Activated CD4-positive, alpha-beta memory T cell treated with anti-CD3 and anti-CD28 coated beads for 36 hours (primary cell): ENCODE results near the gene LDOC1. TPM values are rescaled to one million over a fixed set of nuclear protein-coding genes. Genes with fewer than 3 reads are reported as not detected.
"Not testable (repeated sequence)": the region's sequence is repeated elsewhere in the genome, so short reads cannot be mapped to it uniquely, and the experiment has no call there.

ENCODE experiments used
- CTCF ChIA-PET: fragments of 350-600 bp; sonication (Branson Sonifier 250); formaldehyde crosslinking; loops from one replicate; lab custom pipeline; 2021; ENCODE audit warnings: antibody characterized with exemption, inconsistent platforms; lab: Charles Lee
- POLR2A ChIA-PET: fragments of 350-600 bp; sonication (Branson Sonifier 250); formaldehyde crosslinking; loops from one replicate; lab custom pipeline; 2021; ENCODE audit warnings: antibody characterized with exemption; lab: Charles Lee
- DNase-seq: peaks from one replicate; pipeline ENCODE4 v3.0.0-alpha.2; 2020
- H3K27ac Mint-ChIP-seq: one replicate; pipeline ENCODE4 v1.8.0; 2021; ENCODE audit warnings: mixed read lengths
- H3K27me3 Mint-ChIP-seq: one replicate; pipeline ENCODE4 v1.8.0; 2021; ENCODE audit warnings: mixed read lengths
- H3K36me3 Mint-ChIP-seq: one replicate; pipeline ENCODE4 v1.8.0; 2021; ENCODE audit warnings: mixed read lengths
- H3K4me1 Mint-ChIP-seq: one replicate; pipeline ENCODE4 v1.8.0; 2021; ENCODE audit warnings: low read depth, mixed read lengths
- H3K4me3 Mint-ChIP-seq: one replicate; pipeline ENCODE4 v1.8.0; 2021; ENCODE audit warnings: mild to moderate bottlenecking, mixed read lengths
- H3K9me3 Mint-ChIP-seq: one replicate; pipeline ENCODE4 v1.8.0; 2021; ENCODE audit warnings: mixed read lengths
- intact Hi-C: fragments of 100-400 bp; cut with micrococcal nuclease; formaldehyde crosslinking; loops from one replicate; pipeline ENCODE4 v1.15.1; 2023
- total RNA-seq, 2 experiments: library from RNA; stranded (reverse); gene quantifications; one replicate each; pipeline ENCODE4 v1.2.3, GENCODE V29; 2021

Gene LDOC1
- 1 to 10 TPM; 8.7 TPM for total RNA-seq

DNA sequence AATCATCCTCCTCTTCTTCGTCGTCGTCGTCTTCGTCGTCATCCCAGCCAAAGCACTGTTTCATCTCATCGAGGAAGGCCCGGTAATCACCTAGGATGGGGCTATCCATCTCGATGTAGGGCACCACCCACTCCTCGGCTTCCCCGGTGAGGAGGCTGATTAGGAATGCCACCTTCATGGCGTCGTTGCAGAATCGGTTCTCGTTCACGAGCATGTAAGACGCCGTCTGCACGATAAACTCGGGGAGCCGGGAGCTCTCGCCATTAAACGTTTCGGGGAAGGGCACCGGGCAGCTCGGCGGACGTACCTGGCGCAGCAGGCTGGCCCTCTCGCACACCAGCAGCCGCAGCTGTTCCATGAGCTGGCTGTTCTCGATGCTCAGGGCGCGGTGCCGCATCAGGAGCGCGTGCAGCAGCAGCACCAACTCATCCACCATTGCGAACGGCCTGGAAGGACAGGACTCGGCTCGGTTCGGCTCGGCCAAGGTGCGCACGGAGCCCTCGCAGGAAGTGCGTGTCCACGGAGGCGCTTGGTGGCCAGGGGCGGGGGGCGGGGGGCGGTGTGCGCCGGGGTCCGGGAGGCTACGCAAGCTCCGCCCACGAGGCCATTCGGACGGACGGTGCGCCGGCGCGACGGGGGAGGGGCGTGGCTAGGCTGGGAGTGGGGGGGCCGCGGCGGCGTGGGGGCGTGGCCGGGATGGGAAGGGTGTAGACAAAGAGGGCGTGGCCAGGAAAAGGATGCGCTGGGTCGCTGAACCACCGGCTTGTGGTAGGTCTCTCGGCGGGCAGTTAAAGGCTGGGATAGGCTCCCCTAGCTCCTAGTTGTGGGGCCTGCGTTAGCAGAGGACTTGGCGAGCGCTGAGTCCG, at the start of gene LDOC1:
Gene LDOC1 (minus strand): TSS at position 544 of the 866 bp plus-strand sequence. CDS start 108 bp downstream, at position 436.
- peak within 1 kb of the TSS; percentile 38 for H3K27ac Mint-ChIP-seq

DNA sequence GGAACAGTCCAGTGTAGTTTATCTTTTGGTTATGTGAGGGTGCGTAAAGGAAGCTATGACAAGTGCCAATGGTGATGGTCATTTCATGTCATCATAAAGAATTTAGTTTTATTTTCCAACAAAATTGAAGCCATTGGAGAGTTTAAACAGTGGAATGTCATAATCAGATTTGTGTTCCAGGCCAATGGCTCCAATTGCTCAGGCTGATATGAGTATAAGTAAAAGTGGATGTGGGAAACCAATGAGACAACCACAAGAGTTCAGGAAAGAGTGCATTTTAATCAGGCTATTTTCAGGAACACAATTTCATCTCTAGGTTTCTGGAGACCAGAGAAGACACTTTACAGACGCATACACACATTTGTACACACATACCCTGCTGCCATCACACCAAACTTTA, 44.7 kb upstream of the LDOC1 start:
- no peaks in the 10 kb centered on the region for H3K9me3 Mint-ChIP-seq

More for the DNA sequence above, at the start of gene LDOC1:
- intact Hi-C loops = no loop called here
- Mint-ChIP-seq H3K9me3 (no peaks in the 10 kb centered on the region), H3K27me3 (no peaks in the 10 kb centered on the region), H3K4me3 (peak within 1 kb of the TSS; percentile 80), H3K36me3 (no peaks in the 10 kb centered on the region), H3K4me1 (peaks cover 8% of the 10 kb centered on the region)
- DNase-seq = peak; percentile 88
- CTCF ChIA-PET = no interaction called here
- POLR2A ChIA-PET = interaction anchor here (0.6 kb wide), 1 partner anchor 260 kb away, joined by 3 read pairs; no protein-coding TSS in a partner anchor

DNA sequence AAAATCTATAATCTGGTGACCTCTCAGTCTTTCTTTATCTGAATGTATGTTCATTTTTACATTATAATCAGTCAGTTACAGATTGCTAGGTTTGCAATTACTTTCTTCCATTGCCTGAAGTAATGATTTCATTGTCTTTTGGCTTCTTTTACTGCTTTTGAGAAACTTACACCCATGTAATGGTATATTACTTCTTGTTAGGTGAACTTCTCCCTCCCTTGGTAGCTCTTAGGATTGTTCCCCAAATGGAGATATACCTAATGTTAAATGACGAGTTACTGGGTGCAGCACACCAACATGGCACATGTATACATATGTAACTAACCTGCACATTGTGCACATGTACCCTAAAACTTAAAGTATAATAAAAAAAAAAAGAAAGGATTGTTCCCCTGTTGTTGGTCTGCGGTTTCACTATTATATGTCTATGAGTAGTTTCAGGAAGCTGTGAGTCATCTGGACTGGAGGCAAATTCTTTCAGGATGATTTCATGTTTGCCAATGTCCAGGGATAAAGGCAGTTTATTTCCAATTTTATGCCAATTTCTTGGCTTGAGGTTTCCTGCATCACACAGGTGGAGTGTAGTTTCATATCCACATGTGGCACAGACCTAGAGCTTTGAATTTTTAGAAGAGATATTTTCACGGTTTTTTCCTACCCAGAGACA, 43.5 kb upstream of the LDOC1 start:
- H3K27ac Mint-ChIP-seq = no peak overlapping the region
- no peaks in the 10 kb centered on the region for H3K27me3 Mint-ChIP-seq
- H3K9me3 Mint-ChIP-seq = no peaks in the 10 kb centered on the region
- H3K36me3 Mint-ChIP-seq = no peaks in the 10 kb centered on the region
- no peaks in the 10 kb centered on the region for H3K4me1 Mint-ChIP-seq
- intact Hi-C loops = no loop called here
- ChIA-PET CTCF (no interaction called here), POLR2A (no interaction called here)
- no peak overlapping the region for H3K4me3 Mint-ChIP-seq
- DNase-seq = no peak

More for the DNA sequence above, 44.7 kb upstream of the LDOC1 start:
- no peak overlapping the region for H3K4me3 Mint-ChIP-seq
- H3K36me3 Mint-ChIP-seq = no peaks in the 10 kb centered on the region
- H3K27ac Mint-ChIP-seq = no peak overlapping the region
- H3K4me1 Mint-ChIP-seq = no peaks in the 10 kb centered on the region
- ChIA-PET POLR2A (no interaction called here), CTCF (no interaction called here)
- DNase-seq = no peak
- intact Hi-C loops = no loop called here
- no peaks in the 10 kb centered on the region for H3K27me3 Mint-ChIP-seq

DNA sequence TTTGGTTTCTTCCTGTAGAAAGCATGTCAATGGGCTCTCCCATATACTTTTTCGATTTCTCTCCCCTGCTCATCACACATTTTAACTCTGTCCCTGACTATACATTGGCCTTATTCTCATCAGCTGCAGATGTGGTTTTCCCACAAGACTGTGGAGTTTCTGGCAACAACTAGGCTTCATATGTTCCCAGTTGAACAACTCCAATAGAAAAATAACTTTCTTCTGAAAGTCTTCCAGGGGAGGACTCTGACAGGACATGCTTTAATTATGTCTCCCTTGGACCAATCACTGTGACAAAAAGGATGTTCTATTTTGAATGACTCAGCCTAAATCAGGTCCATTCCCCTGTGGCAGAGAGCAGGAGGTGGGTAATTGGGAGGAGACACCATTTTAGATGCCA, 37.3 kb upstream of the LDOC1 start:
- no peaks in the 10 kb centered on the region for H3K36me3 Mint-ChIP-seq
- H3K9me3 Mint-ChIP-seq = no peaks in the 10 kb centered on the region
- no peak overlapping the region for H3K27ac Mint-ChIP-seq
- no peaks in the 10 kb centered on the region for H3K27me3 Mint-ChIP-seq
- ChIA-PET POLR2A (no interaction called here), CTCF (no interaction called here)
- H3K4me1 Mint-ChIP-seq = no peaks in the 10 kb centered on the region
- H3K4me3 Mint-ChIP-seq = no peak overlapping the region
- DNase-seq = no peak
- intact Hi-C loops = no loop called here

DNA sequence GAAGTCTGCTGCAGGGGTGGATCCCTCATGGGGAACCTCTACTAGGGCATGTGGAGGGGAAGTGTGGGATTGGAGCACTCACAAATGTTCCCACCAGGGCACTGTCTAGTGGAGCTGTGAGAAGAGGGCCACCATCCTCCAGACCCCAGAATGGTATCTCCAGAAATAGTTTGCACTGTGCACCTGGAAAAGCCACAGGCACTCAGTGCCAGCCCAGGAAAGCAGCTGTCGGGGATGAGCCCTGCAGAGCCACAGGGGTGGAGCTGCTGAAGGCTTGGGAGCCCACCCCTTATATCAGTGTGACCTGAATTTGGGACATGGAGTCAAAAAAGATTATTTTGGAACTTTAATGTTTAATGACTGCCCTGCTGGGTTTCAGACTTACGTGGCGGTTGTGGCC, 25.0 kb upstream of the LDOC1 start:
- no peak for DNase-seq
- Mint-ChIP-seq H3K9me3 (no peaks in the 10 kb centered on the region), H3K4me1 (no peaks in the 10 kb centered on the region), H3K27ac (no peak overlapping the region), H3K4me3 (no peak overlapping the region), H3K36me3 (no peaks in the 10 kb centered on the region), H3K27me3 (no peaks in the 10 kb centered on the region)
- POLR2A ChIA-PET = no interaction called here
- CTCF ChIA-PET = no interaction called here
- intact Hi-C loops = no loop called here

DNA sequence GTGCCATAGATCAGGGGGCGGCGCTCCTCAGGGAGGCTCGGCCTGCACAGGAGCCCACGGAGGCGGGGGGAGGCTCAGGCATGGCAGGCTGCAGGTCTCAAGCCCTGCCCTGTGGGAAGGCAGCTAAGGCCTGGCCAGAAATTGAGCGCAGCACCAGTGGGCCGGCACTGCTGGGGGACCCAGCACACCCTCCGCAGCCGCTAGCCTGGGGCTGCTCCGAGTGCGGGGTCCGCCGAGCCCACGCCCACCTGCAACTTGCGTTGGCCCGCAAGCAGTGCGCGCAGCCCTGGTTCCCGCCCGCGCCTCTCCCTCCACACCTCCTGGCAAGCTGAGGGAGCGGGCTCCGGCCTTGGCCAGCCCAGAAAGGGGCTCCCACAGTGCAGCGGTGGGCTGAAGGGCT, 11.6 kb upstream of the LDOC1 start:
- DNase-seq, intact Hi-C loops, H3K4me1 Mint-ChIP-seq, H3K36me3 Mint-ChIP-seq, H3K27ac Mint-ChIP-seq, POLR2A ChIA-PET, H3K4me3 Mint-ChIP-seq, H3K9me3 Mint-ChIP-seq, H3K27me3 Mint-ChIP-seq, CTCF ChIA-PET: not testable (repeated sequence)

DNA sequence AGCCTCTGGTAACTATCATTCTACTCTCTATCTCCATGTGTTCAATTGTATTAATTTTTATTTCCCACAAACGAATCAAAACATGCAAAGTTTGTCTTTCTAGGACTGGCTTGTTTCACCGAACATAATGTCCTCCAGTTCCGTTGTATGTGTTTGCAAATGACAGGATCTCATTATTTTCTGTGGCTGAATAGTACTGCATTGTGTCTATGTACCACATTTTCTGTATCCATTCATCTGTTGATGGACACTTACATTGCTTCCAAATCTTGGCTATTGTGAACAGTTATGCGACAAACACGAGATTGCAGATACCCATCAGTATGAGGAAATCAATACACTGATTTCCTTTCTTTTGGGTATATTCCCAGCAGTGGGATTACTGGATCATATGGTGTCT, 8.4 kb upstream of the LDOC1 start:
- Mint-ChIP-seq H3K9me3 (no peaks in the 10 kb centered on the region), H3K4me3 (no peak overlapping the region), H3K27ac (no peak overlapping the region), H3K4me1 (no peaks in the 10 kb centered on the region), H3K36me3 (no peaks in the 10 kb centered on the region), H3K27me3 (no peaks in the 10 kb centered on the region)
- DNase-seq = no peak
- ChIA-PET CTCF (no interaction called here), POLR2A (no interaction called here)
- intact Hi-C loops = no loop called here

DNA sequence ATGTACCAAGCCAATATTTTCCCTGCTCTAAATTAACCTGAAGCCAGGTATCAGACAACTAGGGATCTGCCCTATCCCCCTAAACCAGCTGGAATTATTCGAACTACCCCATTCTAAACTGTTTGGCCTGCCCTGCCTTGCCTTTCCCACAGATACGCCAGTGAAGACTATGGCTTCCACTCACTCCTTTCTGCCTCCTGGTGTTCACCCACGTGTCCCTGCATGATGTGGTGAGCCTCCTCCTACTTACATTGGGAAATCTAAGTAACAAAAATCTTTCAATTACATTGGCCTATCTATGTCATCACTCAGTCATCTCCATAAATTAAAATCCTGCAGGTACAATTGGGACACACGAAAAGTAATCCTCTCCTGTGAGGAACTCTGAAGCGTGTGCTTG, 6.1 kb upstream of the LDOC1 start:
- DNase-seq = no peak
- Mint-ChIP-seq H3K27ac (no peak overlapping the region), H3K4me1 (no peaks in the 10 kb centered on the region), H3K4me3 (no peak overlapping the region), H3K27me3 (no peaks in the 10 kb centered on the region), H3K9me3 (no peaks in the 10 kb centered on the region), H3K36me3 (no peaks in the 10 kb centered on the region)
- POLR2A ChIA-PET = no interaction called here
- CTCF ChIA-PET = no interaction called here
- intact Hi-C loops = no loop called here

DNA sequence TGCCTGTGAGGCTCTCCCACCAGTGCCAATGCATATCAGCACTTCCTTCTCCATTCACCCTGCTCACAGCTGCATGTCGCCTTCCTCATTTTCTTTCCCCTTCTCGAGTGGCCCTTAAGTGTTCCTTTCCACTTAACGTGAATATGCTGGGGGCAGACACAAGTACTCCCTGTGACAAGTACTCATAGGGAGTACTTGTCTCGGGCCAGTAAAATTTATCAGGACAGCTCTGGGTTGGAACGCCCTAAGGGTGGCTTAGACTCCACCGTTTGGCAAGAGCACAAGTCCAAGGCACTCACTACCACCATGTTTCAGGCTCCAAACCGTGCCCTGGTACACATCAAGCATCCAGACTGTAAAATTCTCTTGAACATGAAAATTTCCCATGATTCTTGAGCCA, 3.9 kb upstream of the LDOC1 start:
- peaks cover 4% of the 10 kb centered on the region for H3K4me1 Mint-ChIP-seq
- no peak overlapping the region for H3K27ac Mint-ChIP-seq
- ChIA-PET CTCF (no interaction called here), POLR2A (no interaction called here)
- intact Hi-C loops = no loop called here
- DNase-seq = no peak
- no peak overlapping the region for H3K4me3 Mint-ChIP-seq
- H3K27me3 Mint-ChIP-seq = no peaks in the 10 kb centered on the region
- H3K9me3 Mint-ChIP-seq = no peaks in the 10 kb centered on the region
- no peaks in the 10 kb centered on the region for H3K36me3 Mint-ChIP-seq

DNA sequence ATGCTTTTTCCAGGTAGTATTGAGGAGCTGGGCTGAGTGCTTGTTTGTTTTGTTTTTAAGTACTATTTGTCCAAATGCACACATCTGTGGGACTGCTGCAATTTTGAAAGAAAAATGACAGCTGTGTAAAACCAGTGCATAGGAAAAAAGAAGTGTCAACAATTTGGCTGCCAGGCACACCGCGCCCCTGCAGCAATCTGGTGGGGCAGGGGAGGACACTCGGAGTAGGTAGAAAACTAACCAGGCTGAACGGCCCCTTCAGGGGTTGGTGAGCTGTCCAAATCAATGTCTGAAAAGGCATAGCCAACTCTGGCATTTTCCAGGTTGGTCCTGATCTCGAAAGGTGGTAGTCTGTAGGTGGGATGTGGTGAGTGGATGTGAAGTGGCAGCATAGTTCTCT, 1.1 kb downstream of the LDOC1 start:
- no peak for DNase-seq
- POLR2A ChIA-PET = no interaction called here
- no peaks in the 10 kb centered on the region for H3K9me3 Mint-ChIP-seq
- peaks cover 8% of the 10 kb centered on the region for H3K4me1 Mint-ChIP-seq
- intact Hi-C loops = no loop called here
- peak overlapping the region; percentile 80 for H3K4me3 Mint-ChIP-seq
- CTCF ChIA-PET = no interaction called here
- H3K27me3 Mint-ChIP-seq = no peaks in the 10 kb centered on the region
- no peaks in the 10 kb centered on the region for H3K36me3 Mint-ChIP-seq
- no peak overlapping the region for H3K27ac Mint-ChIP-seq

DNA sequence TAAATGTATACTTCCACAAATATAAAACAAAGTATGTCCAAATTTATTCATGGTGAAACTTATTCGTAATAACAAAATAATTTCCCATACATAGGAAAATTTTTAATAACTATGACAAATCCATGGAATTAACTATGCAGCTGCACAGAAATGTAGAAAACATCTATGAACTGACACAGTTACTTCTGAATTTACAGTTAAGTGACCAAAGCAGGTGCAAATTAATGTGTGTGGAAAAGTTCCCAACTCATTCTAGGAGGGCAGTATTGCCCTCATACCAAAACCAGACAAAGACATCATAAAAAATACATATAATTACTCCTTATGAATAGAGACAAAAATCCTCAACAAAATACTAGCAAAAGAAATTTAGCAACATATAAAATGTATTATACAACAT, 12.5 kb downstream of the LDOC1 start:
- Mint-ChIP-seq H3K27ac (no peak overlapping the region), H3K4me3 (no peak overlapping the region), H3K36me3 (no peaks in the 10 kb centered on the region), H3K9me3 (no peaks in the 10 kb centered on the region), H3K27me3 (no peaks in the 10 kb centered on the region), H3K4me1 (no peaks in the 10 kb centered on the region)
- CTCF ChIA-PET = no interaction called here
- POLR2A ChIA-PET = no interaction called here
- no peak for DNase-seq
- intact Hi-C loops = no loop called here

DNA sequence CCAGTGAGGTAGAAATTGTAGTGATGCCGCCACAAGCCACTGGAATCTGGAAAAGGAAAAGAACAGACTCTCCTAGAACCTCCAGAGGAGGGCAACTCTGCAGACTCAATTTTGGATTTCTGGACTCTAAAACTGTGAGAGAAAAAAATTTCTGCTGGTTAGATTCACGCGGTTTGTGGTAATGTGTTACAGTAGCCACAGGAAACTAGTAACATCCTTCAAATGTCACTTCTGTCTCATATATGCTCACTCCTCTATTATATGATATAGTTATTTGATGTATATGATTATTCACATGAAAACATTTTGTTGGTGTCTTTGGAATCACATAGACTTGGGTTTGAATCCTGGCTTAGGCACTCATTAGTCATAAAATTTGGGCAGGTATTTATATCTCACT, 18.8 kb downstream of the LDOC1 start:
- Mint-ChIP-seq H3K9me3 (peaks cover 21% of the 10 kb centered on the region), H3K4me1 (peaks cover 13% of the 10 kb centered on the region), H3K27me3 (no peaks in the 10 kb centered on the region), H3K4me3 (no peak overlapping the region), H3K36me3 (peaks cover 6% of the 10 kb centered on the region), H3K27ac (no peak overlapping the region)
- POLR2A ChIA-PET = no interaction called here
- DNase-seq = no peak
- intact Hi-C loops = loop anchor here (1.0 kb wide), 1 partner anchor 241 kb away; no protein-coding TSS in a partner anchor
- CTCF ChIA-PET = interaction anchor here (0.6 kb wide), 1 partner anchor 28 kb away, joined by 3 read pairs; no protein-coding TSS in a partner anchor
